WTC11 (cell line): ENCODE measurements around the gene SPOP. TPM values are rescaled to one million over a fixed set of nuclear protein-coding genes. Genes with fewer than 3 reads are reported as not detected.

Experiments used
- ATAC-seq: fragments of 200-7000 bp; cut with Tn5 transposase; 2 replicates; pipeline ENCODE4 v1.10.0; 2021; ENCODE audit warnings: mild to moderate bottlenecking, moderate library complexity
- CTCF ChIA-PET: fragments of 300-600 bp; sonication (Branson Sonifier 250); formaldehyde crosslinking; loops from one replicate; lab custom pipeline; 2021; ENCODE audit warnings: antibody characterized with exemption; lab: Charles Lee
- POLR2A ChIA-PET: fragments of 350-600 bp; sonication (Branson Sonifier 250); formaldehyde crosslinking; loops from one replicate; lab custom pipeline; 2021; ENCODE audit warnings: antibody characterized with exemption; lab: Charles Lee
- DNase-seq: peaks from one replicate; pipeline ENCODE4 v3.0.0; 2021; ENCODE audit warnings: low spot score
- H3K27ac Mint-ChIP-seq: 2 replicates; pipeline ENCODE4 v1.8.0; 2021; ENCODE audit warnings: mixed read lengths
- H3K27me3 Mint-ChIP-seq: 2 replicates; pipeline ENCODE4 v1.8.0; 2021; ENCODE audit warnings: low read depth, mild to moderate bottlenecking, moderate library complexity, mixed read lengths
- H3K36me3 Mint-ChIP-seq: 2 replicates; pipeline ENCODE4 v1.8.0; 2021; ENCODE audit warnings: mixed read lengths
- H3K4me1 Mint-ChIP-seq: 2 replicates; pipeline ENCODE4 v1.8.0; 2022; ENCODE audit warnings: mixed read lengths
- H3K4me3 Mint-ChIP-seq: 2 replicates; pipeline ENCODE4 v1.8.0; 2021; ENCODE audit warnings: mild to moderate bottlenecking, moderate library complexity, mixed read lengths
- H3K9me3 Mint-ChIP-seq: 2 replicates; pipeline ENCODE4 v1.8.0; 2021; ENCODE audit warnings: mixed read lengths
- ATF1 ChIP-seq: sonication (generic); formaldehyde crosslinking; IDR thresholded peaks from 2 replicates; pipeline ENCODE4 v1.8.1; 2023; ENCODE audit warnings: mild to moderate bottlenecking, moderate library complexity, missing genetic modification reagents
- CREB1 ChIP-seq: sonication (generic); formaldehyde crosslinking; IDR thresholded peaks from 2 replicates; pipeline ENCODE4 v1.8.0; 2023; ENCODE audit warnings: mild to moderate bottlenecking, missing genetic modification reagents
- ELF4 ChIP-seq: sonication (generic); formaldehyde crosslinking; IDR thresholded peaks from 2 replicates; pipeline ENCODE4 v1.8.1; 2022; ENCODE audit warnings: low read depth, mild to moderate bottlenecking, moderate library complexity, missing genetic modification reagents
- EMX1 ChIP-seq: fragments of 250-450 bp; sonication (Bioruptor Pico); IDR thresholded peaks from 2 replicates; pipeline ENCODE4 v1.8.0; 2021; ENCODE audit warnings: mild to moderate bottlenecking
- GTF2I ChIP-seq: fragments of 250-450 bp; sonication (Bioruptor Pico); conservative IDR thresholded peaks from 2 replicates; pipeline ENCODE4 v1.4.0; 2021; ENCODE audit warnings: mild to moderate bottlenecking
- MXD4 ChIP-seq: fragments of 250-450 bp; sonication (Bioruptor Pico); IDR thresholded peaks from 2 replicates; pipeline ENCODE4 v1.8.0; 2021; ENCODE audit warnings: mild to moderate bottlenecking, moderate library complexity, borderline replicate concordance
- MYBL2 ChIP-seq: sonication (generic); formaldehyde crosslinking; IDR thresholded peaks from 2 replicates; pipeline ENCODE4 v1.8.1; 2023; ENCODE audit warnings: mild to moderate bottlenecking, moderate library complexity, missing genetic modification reagents
- PRRX2 ChIP-seq: fragments of 250-450 bp; sonication (Bioruptor Pico); IDR thresholded peaks from 2 replicates; pipeline ENCODE4 v1.8.0; 2021; ENCODE audit warnings: mild to moderate bottlenecking
- SMAD3 ChIP-seq: sonication (generic); formaldehyde crosslinking; IDR thresholded peaks from 2 replicates; pipeline ENCODE4 v1.8.0; 2022; ENCODE audit warnings: missing genetic modification reagents, mild to moderate bottlenecking, borderline replicate concordance
- TEAD4 ChIP-seq: sonication (generic); formaldehyde crosslinking; IDR thresholded peaks from 2 replicates; pipeline ENCODE4 v1.8.0; 2022; ENCODE audit warnings: mild to moderate bottlenecking, missing genetic modification reagents
- TP53 ChIP-seq: sonication (generic); formaldehyde crosslinking; IDR thresholded peaks from 2 replicates; pipeline ENCODE4 v1.8.1; 2023; ENCODE audit warnings: mild to moderate bottlenecking, missing genetic modification reagents
- ZBTB21 ChIP-seq: sonication (generic); formaldehyde crosslinking; IDR thresholded peaks from 2 replicates; pipeline ENCODE4 v1.8.1; 2023; ENCODE audit warnings: mild to moderate bottlenecking, missing genetic modification reagents, borderline replicate concordance
- ZNF121 ChIP-seq: sonication (generic); formaldehyde crosslinking; IDR thresholded peaks from 2 replicates; pipeline ENCODE4 v1.8.0; 2023; ENCODE audit warnings: missing genetic modification reagents
- ZNF219 ChIP-seq: sonication (generic); formaldehyde crosslinking; IDR thresholded peaks from 2 replicates; pipeline ENCODE4 v1.8.0; 2023; ENCODE audit warnings: missing genetic modification reagents, mild to moderate bottlenecking, borderline replicate concordance
- ZNF232 ChIP-seq: sonication (generic); formaldehyde crosslinking; IDR thresholded peaks from 2 replicates; pipeline ENCODE4 v1.8.0; 2022; ENCODE audit warnings: mild to moderate bottlenecking, missing genetic modification reagents
- ZNF263 ChIP-seq: sonication (generic); formaldehyde crosslinking; IDR thresholded peaks from 2 replicates; pipeline ENCODE4 v1.8.1; 2022; ENCODE audit warnings: low read depth, mild to moderate bottlenecking, moderate library complexity, missing genetic modification reagents
- ZNF416 ChIP-seq: fragments of 250-450 bp; sonication (Bioruptor Pico); IDR thresholded peaks from 2 replicates; pipeline ENCODE4 v1.9.0; 2021; ENCODE audit warnings: mild to moderate bottlenecking, inconsistent platforms
- ZNF423 ChIP-seq: fragments of 250-450 bp; sonication (Bioruptor Pico); IDR thresholded peaks from 2 replicates; pipeline ENCODE4 v2.1.2; 2022; ENCODE audit warnings: mild to moderate bottlenecking, moderate library complexity
- total RNA-seq: library from RNA; stranded (reverse); gene quantifications from 3 replicates; pipeline ENCODE4 v1.2.3, GENCODE V29; 2021
- TF ChIP-seq, protein P1 (sequence below): sonication (generic); formaldehyde crosslinking; IDR thresholded peaks from 2 replicates; pipeline ENCODE4 v1.8.1; 2022; ENCODE audit warnings: low read depth, mild to moderate bottlenecking, moderate library complexity, missing genetic modification reagents, borderline replicate concordance
- TF ChIP-seq, protein P2 (sequence below): sonication (generic); formaldehyde crosslinking; IDR thresholded peaks from 2 replicates; pipeline ENCODE4 v1.8.0; 2022; ENCODE audit warnings: mild to moderate bottlenecking, missing genetic modification reagents
- TF ChIP-seq, protein P3 (sequence below): fragments of 250-450 bp; sonication (Bioruptor Pico); IDR thresholded peaks from 2 replicates; pipeline ENCODE4 v1.8.0; 2021; ENCODE audit warnings: mild to moderate bottlenecking
- TF ChIP-seq, protein P4 (sequence below): sonication (generic); formaldehyde crosslinking; IDR thresholded peaks from 2 replicates; pipeline ENCODE4 v1.8.1; 2023; ENCODE audit warnings: mild to moderate bottlenecking, missing genetic modification reagents, moderate library complexity
- TF ChIP-seq, protein P5 (sequence below): fragments of 250-450 bp; sonication (Bioruptor Pico); IDR thresholded peaks from 2 replicates; pipeline ENCODE4 v1.9.0; 2021; ENCODE audit warnings: mild to moderate bottlenecking
- TF ChIP-seq, protein P6 (sequence below): fragments of 250-450 bp; sonication (Bioruptor Pico); IDR thresholded peaks from 2 replicates; pipeline ENCODE4 v1.9.0; 2021; ENCODE audit warnings: moderate library complexity, mild to moderate bottlenecking, inconsistent platforms, borderline replicate concordance
- TF ChIP-seq, protein P7 (sequence below): sonication (generic); formaldehyde crosslinking; IDR thresholded peaks from 2 replicates; pipeline ENCODE4 v1.8.1; 2022; ENCODE audit warnings: low read depth, missing genetic modification reagents, borderline replicate concordance

SPOP gene
- total RNA-seq, 1 experiment from 2014 or later, result 19.2 TPM

DNA sequence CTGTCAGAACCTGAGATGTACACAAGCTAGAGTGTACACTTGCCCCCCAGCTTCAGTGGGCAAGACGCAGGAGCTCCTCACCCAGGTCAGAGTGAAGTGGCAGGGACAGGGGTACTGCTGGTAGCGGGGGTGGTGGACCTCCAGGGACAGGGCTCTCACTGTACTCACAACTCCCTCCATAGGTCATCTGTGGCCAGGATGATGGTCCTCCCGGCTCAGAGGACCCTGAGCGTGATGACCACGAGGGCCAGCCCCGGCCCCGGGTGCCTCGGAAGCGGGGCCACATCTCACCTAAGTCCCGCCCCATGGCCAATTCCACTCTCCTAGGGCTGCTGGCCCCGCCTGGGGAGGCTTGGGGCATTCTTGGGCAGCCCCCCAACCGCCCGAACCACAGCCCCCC is 99.5 kb downstream of the SPOP start (continued):
- TF ChIP-seq PRRX2 (CRISPR knock-in tag) (no peak), ELF4 (CRISPR knock-in tag) (no peak), ZNF121 (CRISPR knock-in tag) (no peak), SMAD3 (no peak), TEAD4 (CRISPR knock-in tag) (no peak), ZNF232 (CRISPR knock-in tag) (no peak)
- TF ChIP-seq, protein P1, sequence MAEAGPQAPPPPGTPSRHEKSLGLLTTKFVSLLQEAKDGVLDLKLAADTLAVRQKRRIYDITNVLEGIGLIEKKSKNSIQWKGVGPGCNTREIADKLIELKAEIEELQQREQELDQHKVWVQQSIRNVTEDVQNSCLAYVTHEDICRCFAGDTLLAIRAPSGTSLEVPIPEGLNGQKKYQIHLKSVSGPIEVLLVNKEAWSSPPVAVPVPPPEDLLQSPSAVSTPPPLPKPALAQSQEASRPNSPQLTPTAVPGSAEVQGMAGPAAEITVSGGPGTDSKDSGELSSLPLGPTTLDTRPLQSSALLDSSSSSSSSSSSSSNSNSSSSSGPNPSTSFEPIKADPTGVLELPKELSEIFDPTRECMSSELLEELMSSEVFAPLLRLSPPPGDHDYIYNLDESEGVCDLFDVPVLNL (CRISPR knock-in tag), result no peak
- TF ChIP-seq, protein P2, sequence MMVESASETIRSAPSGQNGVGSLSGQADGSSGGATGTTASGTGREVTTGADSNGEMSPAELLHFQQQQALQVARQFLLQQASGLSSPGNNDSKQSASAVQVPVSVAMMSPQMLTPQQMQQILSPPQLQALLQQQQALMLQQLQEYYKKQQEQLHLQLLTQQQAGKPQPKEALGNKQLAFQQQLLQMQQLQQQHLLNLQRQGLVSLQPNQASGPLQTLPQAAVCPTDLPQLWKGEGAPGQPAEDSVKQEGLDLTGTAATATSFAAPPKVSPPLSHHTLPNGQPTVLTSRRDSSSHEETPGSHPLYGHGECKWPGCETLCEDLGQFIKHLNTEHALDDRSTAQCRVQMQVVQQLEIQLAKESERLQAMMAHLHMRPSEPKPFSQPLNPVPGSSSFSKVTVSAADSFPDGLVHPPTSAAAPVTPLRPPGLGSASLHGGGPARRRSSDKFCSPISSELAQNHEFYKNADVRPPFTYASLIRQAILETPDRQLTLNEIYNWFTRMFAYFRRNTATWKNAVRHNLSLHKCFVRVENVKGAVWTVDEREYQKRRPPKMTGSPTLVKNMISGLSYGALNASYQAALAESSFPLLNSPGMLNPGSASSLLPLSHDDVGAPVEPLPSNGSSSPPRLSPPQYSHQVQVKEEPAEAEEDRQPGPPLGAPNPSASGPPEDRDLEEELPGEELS, result no peak
- TF ChIP-seq, protein P3, sequence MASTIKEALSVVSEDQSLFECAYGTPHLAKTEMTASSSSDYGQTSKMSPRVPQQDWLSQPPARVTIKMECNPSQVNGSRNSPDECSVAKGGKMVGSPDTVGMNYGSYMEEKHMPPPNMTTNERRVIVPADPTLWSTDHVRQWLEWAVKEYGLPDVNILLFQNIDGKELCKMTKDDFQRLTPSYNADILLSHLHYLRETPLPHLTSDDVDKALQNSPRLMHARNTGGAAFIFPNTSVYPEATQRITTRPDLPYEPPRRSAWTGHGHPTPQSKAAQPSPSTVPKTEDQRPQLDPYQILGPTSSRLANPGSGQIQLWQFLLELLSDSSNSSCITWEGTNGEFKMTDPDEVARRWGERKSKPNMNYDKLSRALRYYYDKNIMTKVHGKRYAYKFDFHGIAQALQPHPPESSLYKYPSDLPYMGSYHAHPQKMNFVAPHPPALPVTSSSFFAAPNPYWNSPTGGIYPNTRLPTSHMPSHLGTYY, result no peak

DNA sequence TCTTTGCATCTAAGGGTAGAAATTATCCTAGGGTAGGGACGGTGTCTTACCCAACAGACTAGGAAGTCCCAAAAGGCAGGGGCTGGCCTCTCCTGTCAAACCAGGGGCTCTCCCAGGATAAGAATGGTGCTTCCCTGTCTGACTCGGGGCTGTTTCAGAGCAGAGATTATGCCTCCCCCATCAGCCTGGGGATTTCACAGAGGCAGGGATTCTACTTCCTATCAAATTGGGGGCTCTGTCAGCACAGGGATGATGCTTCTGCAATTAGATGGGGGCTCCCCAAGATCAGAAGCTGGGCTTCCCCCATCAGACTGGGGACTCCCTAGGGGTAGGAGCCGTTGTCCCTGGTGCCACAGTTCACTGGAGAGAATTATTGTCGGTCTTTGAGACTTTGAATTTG is 99.9 kb downstream of the SPOP start:
- no peak for DNase-seq
- no peaks in the 10 kb centered on the region for H3K36me3 Mint-ChIP-seq
- H3K4me1 Mint-ChIP-seq, result peaks cover 21% of the 10 kb centered on the region
- CTCF ChIA-PET, result no interaction called here
- POLR2A ChIA-PET, result no interaction called here
- H3K4me3 Mint-ChIP-seq, result peak overlapping the region; percentile 89
- ATAC-seq, result no peak
- TF ChIP-seq, protein P4, sequence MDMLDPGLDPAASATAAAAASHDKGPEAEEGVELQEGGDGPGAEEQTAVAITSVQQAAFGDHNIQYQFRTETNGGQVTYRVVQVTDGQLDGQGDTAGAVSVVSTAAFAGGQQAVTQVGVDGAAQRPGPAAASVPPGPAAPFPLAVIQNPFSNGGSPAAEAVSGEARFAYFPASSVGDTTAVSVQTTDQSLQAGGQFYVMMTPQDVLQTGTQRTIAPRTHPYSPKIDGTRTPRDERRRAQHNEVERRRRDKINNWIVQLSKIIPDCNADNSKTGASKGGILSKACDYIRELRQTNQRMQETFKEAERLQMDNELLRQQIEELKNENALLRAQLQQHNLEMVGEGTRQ (CRISPR knock-in tag), result no peak
- TF ChIP-seq ZNF263 (no peak), GTF2I (no peak), ZNF219 (CRISPR knock-in tag) (no peak), ZNF416 (CRISPR knock-in tag) (no peak), MYBL2 (CRISPR knock-in tag) (no peak), TP53 (no peak), ATF1 (CRISPR knock-in tag) (no peak), ZNF423 (CRISPR knock-in tag) (no peak), ZBTB21 (CRISPR knock-in tag) (no peak), MXD4 (CRISPR knock-in tag) (no peak), CREB1 (CRISPR knock-in tag) (no peak), EMX1 (no peak)
- TF ChIP-seq, protein P5, sequence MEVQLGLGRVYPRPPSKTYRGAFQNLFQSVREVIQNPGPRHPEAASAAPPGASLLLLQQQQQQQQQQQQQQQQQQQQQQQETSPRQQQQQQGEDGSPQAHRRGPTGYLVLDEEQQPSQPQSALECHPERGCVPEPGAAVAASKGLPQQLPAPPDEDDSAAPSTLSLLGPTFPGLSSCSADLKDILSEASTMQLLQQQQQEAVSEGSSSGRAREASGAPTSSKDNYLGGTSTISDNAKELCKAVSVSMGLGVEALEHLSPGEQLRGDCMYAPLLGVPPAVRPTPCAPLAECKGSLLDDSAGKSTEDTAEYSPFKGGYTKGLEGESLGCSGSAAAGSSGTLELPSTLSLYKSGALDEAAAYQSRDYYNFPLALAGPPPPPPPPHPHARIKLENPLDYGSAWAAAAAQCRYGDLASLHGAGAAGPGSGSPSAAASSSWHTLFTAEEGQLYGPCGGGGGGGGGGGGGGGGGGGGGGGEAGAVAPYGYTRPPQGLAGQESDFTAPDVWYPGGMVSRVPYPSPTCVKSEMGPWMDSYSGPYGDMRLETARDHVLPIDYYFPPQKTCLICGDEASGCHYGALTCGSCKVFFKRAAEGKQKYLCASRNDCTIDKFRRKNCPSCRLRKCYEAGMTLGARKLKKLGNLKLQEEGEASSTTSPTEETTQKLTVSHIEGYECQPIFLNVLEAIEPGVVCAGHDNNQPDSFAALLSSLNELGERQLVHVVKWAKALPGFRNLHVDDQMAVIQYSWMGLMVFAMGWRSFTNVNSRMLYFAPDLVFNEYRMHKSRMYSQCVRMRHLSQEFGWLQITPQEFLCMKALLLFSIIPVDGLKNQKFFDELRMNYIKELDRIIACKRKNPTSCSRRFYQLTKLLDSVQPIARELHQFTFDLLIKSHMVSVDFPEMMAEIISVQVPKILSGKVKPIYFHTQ (CRISPR knock-in tag), result no peak
- TF ChIP-seq, protein P6, sequence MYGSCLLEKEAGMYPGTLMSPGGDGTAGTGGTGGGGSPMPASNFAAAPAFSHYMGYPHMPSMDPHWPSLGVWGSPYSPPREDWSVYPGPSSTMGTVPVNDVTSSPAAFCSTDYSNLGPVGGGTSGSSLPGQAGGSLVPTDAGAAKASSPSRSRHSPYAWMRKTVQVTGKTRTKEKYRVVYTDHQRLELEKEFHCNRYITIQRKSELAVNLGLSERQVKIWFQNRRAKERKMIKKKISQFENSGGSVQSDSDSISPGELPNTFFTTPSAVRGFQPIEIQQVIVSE (CRISPR knock-in tag), result no peak
- TF ChIP-seq, protein P3, result no peak
- TF ChIP-seq, protein P7, sequence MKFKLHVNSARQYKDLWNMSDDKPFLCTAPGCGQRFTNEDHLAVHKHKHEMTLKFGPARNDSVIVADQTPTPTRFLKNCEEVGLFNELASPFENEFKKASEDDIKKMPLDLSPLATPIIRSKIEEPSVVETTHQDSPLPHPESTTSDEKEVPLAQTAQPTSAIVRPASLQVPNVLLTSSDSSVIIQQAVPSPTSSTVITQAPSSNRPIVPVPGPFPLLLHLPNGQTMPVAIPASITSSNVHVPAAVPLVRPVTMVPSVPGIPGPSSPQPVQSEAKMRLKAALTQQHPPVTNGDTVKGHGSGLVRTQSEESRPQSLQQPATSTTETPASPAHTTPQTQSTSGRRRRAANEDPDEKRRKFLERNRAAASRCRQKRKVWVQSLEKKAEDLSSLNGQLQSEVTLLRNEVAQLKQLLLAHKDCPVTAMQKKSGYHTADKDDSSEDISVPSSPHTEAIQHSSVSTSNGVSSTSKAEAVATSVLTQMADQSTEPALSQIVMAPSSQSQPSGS (CRISPR knock-in tag), result no peak
- TF ChIP-seq, all 79 proteins: peak for 0
- Mint-ChIP-seq H3K27ac (no peak overlapping the region), H3K9me3 (no peaks in the 10 kb centered on the region), H3K27me3 (peaks cover 29% of the 10 kb centered on the region)
